Measurements from ENCODE around the gene GRIFIN. TPM values are rescaled to one million over a fixed set of nuclear protein-coding genes. Genes with fewer than 3 reads are reported as not detected.

Gene GRIFIN
- total RNA-seq, 1 donor from 2014 or later, result not detected

- Mint-ChIP-seq H3K4me3 (no peak overlapping the region), H3K36me3 (ENCODE audit: low read depth) (peaks cover 23% of the 10 kb centered on the region), H3K4me1 (no peaks in the 10 kb centered on the region), H3K9me3 (no peaks in the 10 kb centered on the region), H3K27me3 (no peaks in the 10 kb centered on the region), H3K27ac (no peak overlapping the region)
- ATAC-seq (ENCODE audit: low read depth) (no peak), DNase-seq (no peak)
- TF ChIP-seq, protein P1, sequence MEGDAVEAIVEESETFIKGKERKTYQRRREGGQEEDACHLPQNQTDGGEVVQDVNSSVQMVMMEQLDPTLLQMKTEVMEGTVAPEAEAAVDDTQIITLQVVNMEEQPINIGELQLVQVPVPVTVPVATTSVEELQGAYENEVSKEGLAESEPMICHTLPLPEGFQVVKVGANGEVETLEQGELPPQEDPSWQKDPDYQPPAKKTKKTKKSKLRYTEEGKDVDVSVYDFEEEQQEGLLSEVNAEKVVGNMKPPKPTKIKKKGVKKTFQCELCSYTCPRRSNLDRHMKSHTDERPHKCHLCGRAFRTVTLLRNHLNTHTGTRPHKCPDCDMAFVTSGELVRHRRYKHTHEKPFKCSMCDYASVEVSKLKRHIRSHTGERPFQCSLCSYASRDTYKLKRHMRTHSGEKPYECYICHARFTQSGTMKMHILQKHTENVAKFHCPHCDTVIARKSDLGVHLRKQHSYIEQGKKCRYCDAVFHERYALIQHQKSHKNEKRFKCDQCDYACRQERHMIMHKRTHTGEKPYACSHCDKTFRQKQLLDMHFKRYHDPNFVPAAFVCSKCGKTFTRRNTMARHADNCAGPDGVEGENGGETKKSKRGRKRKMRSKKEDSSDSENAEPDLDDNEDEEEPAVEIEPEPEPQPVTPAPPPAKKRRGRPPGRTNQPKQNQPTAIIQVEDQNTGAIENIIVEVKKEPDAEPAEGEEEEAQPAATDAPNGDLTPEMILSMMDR (IDR thresholded peaks at IDR 0.05), result no peak
- POLR2A ChIA-PET, result no interaction called here
- CTCF ChIA-PET, result interaction anchor here (1.0 to 1.6 kb wide), 2 partner anchors 10 to 11 kb away, joined by 3 to 6 read pairs; no protein-coding TSS in a partner anchor
- intact Hi-C loops (cut with micrococcal nuclease), result loop anchor here (5.0 kb wide), 1 partner anchor 33 kb away; no protein-coding TSS in a partner anchor
These were observed 35.5 kb downstream of the GRIFIN start for GRCh38 chr7:2440608-2441245.

GRCh38 chr7:2438775-2439174 lies 37.4 kb downstream of the GRIFIN start:
- Mint-ChIP-seq H3K27me3 (no peaks in the 10 kb centered on the region), H3K36me3 (ENCODE audit: low read depth) (peaks cover 34% of the 10 kb centered on the region), H3K27ac (no peak overlapping the region), H3K4me1 (no peaks in the 10 kb centered on the region), H3K4me3 (no peak overlapping the region), H3K9me3 (no peaks in the 10 kb centered on the region)
- no peak for ATAC-seq (ENCODE audit: low read depth)
- TF ChIP-seq, protein P1 (IDR thresholded peaks at IDR 0.05), result no peak
- DNase-seq, result no peak
- CTCF ChIA-PET, result no interaction called here
- POLR2A ChIA-PET, result no interaction called here
- intact Hi-C loops (cut with micrococcal nuclease), result no loop called here

DNA sequence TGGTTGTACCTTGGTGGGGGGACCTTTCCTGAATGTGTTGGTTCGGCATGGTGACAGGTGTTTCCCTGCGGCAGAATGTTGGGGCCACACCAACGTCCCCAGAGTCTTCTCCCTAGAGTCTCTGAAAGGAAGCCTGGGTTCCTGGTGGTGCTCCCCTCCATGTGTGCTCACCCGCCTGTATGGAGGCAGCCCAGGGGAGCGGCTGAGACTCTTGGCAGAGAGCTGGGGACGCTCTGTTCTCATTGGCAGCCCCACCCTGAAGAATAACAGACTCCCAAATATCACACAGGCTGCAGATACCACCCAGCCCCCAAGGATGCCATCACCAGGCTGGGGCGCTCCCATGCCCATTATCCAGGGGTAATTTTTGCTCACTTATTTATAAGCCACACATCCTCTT lies 38.0 kb downstream of the GRIFIN start:
- H3K9me3 Mint-ChIP-seq, result no peaks in the 10 kb centered on the region
- H3K4me1 Mint-ChIP-seq, result no peaks in the 10 kb centered on the region
- H3K36me3 Mint-ChIP-seq (ENCODE audit: low read depth), result peaks cover 40% of the 10 kb centered on the region
- POLR2A ChIA-PET, result interaction anchor here (0.6 kb wide), 1 partner anchor 16 kb away, joined by 3 read pairs; no protein-coding TSS in a partner anchor
- DNase-seq (no peak), ATAC-seq (ENCODE audit: low read depth) (no peak)
- H3K27ac Mint-ChIP-seq, result no peak overlapping the region
- CTCF ChIA-PET, result no interaction called here
- H3K4me3 Mint-ChIP-seq, result no peak overlapping the region
- intact Hi-C loops (cut with micrococcal nuclease), result no loop called here
- H3K27me3 Mint-ChIP-seq, result no peaks in the 10 kb centered on the region
- TF ChIP-seq, protein P1 (IDR thresholded peaks at IDR 0.05), result no peak

- no peak overlapping the region for H3K27ac Mint-ChIP-seq
- H3K4me1 Mint-ChIP-seq, result no peaks in the 10 kb centered on the region
- no peaks in the 10 kb centered on the region for H3K9me3 Mint-ChIP-seq
- H3K4me3 Mint-ChIP-seq, result no peak overlapping the region
- TF ChIP-seq, protein P1 (IDR thresholded peaks at IDR 0.05), result no peak
- DNase-seq, result no peak
- CTCF ChIA-PET, result no interaction called here
- H3K27me3 Mint-ChIP-seq, result no peaks in the 10 kb centered on the region
- peaks cover 43% of the 10 kb centered on the region for H3K36me3 Mint-ChIP-seq (ENCODE audit: low read depth)
- intact Hi-C loops (cut with micrococcal nuclease), result no loop called here
- POLR2A ChIA-PET, result interaction anchor here (0.6 kb wide), 1 partner anchor 15 kb away, joined by 3 read pairs; no protein-coding TSS in a partner anchor
- ATAC-seq (ENCODE audit: low read depth), result no peak
These were observed 38.6 kb downstream of the GRIFIN start for GRCh38 chr7:2437537-2438148.

DNA sequence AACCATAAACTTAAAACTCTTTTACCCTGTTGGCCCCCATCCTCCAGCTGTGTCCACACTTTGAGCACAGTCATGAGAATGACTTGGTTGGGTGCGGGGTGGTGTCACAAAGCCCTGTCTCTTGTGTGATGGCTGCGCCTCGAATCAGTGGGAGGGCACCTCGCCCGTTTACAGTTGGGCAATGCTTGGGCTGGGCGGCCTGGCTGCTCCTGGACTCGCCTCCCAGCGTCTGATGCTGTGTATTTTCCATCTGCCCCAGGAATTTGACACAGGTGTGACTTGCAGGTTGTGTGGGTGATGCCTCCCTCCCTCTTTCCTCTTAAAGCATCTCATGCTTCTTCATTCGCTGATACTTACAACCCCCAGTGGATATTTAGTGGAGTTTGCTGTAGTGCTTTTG lies 39.1 kb downstream of the GRIFIN start:
- POLR2A ChIA-PET, result no interaction called here
- ATAC-seq (ENCODE audit: low read depth) (no peak), DNase-seq (no peak)
- H3K9me3 Mint-ChIP-seq, result no peaks in the 10 kb centered on the region
- H3K4me1 Mint-ChIP-seq, result no peaks in the 10 kb centered on the region
- TF ChIP-seq, protein P1 (IDR thresholded peaks at IDR 0.05), result no peak
- no peak overlapping the region for H3K27ac Mint-ChIP-seq
- CTCF ChIA-PET, result no interaction called here
- no peak overlapping the region for H3K4me3 Mint-ChIP-seq
- intact Hi-C loops (cut with micrococcal nuclease), result no loop called here
- no peaks in the 10 kb centered on the region for H3K27me3 Mint-ChIP-seq
- peaks cover 43% of the 10 kb centered on the region for H3K36me3 Mint-ChIP-seq (ENCODE audit: low read depth)

All from activated B cell treated with CpG ODN at 0.5 μM for 24 hours (primary cell).